ENCODE results near the gene FANK1.

FANK1 gene

GRCh38 chr10:125992254-125992653 lies 95.9 kb downstream of the FANK1 start:
- DNase-seq: no peak

GRCh38 chr10:125994601-125995000 lies 98.2 kb downstream of the FANK1 start:
- no peak for DNase-seq

GRCh38 chr10:125995726-125996304 lies 99.5 kb downstream of the FANK1 start:
- DNase-seq: no peak

GRCh38 chr10:125997586-125997985 lies 101.2 kb downstream of the FANK1 start:
- DNase-seq: no peak

- no peak for DNase-seq
Observed at GRCh38 chr10:125999694-126000093, 103.3 kb downstream of the FANK1 start.

GRCh38 chr10:126001576-126001975 lies 105.2 kb downstream of the FANK1 start:
- DNase-seq: no peak

- no peak for DNase-seq
Observed at GRCh38 chr10:126004752-126005151, 108.4 kb downstream of the FANK1 start.

- DNase-seq: no peak
Observed at GRCh38 chr10:126006264-126006663, 109.9 kb downstream of the FANK1 start.

GRCh38 chr10:126006906-126007305 lies 110.5 kb downstream of the FANK1 start:
- no peak for DNase-seq

- DNase-seq: no peak
Observed at GRCh38 chr10:126009650-126010049, 113.3 kb downstream of the FANK1 start.

- no peak for DNase-seq
Observed at GRCh38 chr10:126011995-126012394, 115.6 kb downstream of the FANK1 start.

GRCh38 chr10:126012485-126012884 lies 116.1 kb downstream of the FANK1 start:
- DNase-seq: no peak

- DNase-seq: no peak
Observed at GRCh38 chr10:126013489-126014281, 117.3 kb downstream of the FANK1 start.

GRCh38 chr10:126014309-126014708 lies 117.9 kb downstream of the FANK1 start:
- DNase-seq: no peak

- no peak for DNase-seq
Observed at GRCh38 chr10:126015413-126015812, 119.0 kb downstream of the FANK1 start.

- no peak for DNase-seq
Observed at GRCh38 chr10:126016156-126016805, 119.9 kb downstream of the FANK1 start.

GRCh38 chr10:126016882-126017281 lies 120.5 kb downstream of the FANK1 start:
- no peak for DNase-seq

- no peak for DNase-seq
Observed at GRCh38 chr10:126017961-126018560, 121.7 kb downstream of the FANK1 start.

GRCh38 chr10:126021833-126022500 lies 125.6 kb downstream of the FANK1 start:
- no peak for DNase-seq

GRCh38 chr10:126022841-126023240 lies 126.5 kb downstream of the FANK1 start:
- DNase-seq: no peak

- DNase-seq: no peak
Observed at GRCh38 chr10:126027692-126028091, 131.3 kb downstream of the FANK1 start.

- DNase-seq: no peak
Observed at GRCh38 chr10:126029999-126030398, 133.6 kb downstream of the FANK1 start.

- DNase-seq: no peak
Observed at GRCh38 chr10:126034586-126034985, 138.2 kb downstream of the FANK1 start.

All from activated CD4-positive, alpha-beta T cell treated with anti-CD3 and anti-CD28 coated beads, Interleukin-2, amount 50 U/mL, for 1 hour (primary cell).